Epithelial cell of esophagus (primary cell): ENCODE data around the gene ADCY4.
A peak's percentile ranks its signal among the peaks of the same experiment; 100 is the strongest.

Experiments
- DNase-seq: peaks from one replicate; pipeline ENCODE4 v3.0.0; 2010; ENCODE audit warnings: low read depth
- H3K4me3 ChIP-seq: 2 replicates; pipeline ENCODE4 v1.5.1; 2011; ENCODE audit warnings: mild to moderate bottlenecking, low read length, control low read depth
- CTCF ChIP-seq: IDR thresholded peaks from 2 replicates; pipeline ENCODE4 v1.5.1; 2011; ENCODE audit warnings: low read depth, mild to moderate bottlenecking, low read length, control low read depth, inconsistent platforms; ENCODE audit not compliant: insufficient read depth; ENCODE audit errors: missing control alignments

Gene ADCY4

GRCh38 chr14:24369907-24370687 lies 35.2 kb upstream of the ADCY4 start:
- no peak for DNase-seq
- TF ChIP-seq CTCF, result no peak
- no peak overlapping the region for H3K4me3 ChIP-seq

- peak overlapping the region; percentile 78 for H3K4me3 ChIP-seq
- no peak for TF ChIP-seq CTCF
- no peak for DNase-seq
Observed at GRCh38 chr14:24369463-24369862, 34.6 kb upstream of the ADCY4 start.

GRCh38 chr14:24368562-24369252 lies 33.8 kb upstream of the ADCY4 start:
- peak overlapping the region; percentile 78 for H3K4me3 ChIP-seq
- TF ChIP-seq CTCF, result no peak
- no peak for DNase-seq

GRCh38 chr14:24368212-24368561 lies 33.3 kb upstream of the ADCY4 start:
- peak overlapping the region; percentile 78 for H3K4me3 ChIP-seq
- no peak for TF ChIP-seq CTCF
- DNase-seq, result no peak

- TF ChIP-seq CTCF, result no peak
- DNase-seq, result peak; percentile 89
Observed at GRCh38 chr14:24367514-24368211, 32.8 kb upstream of the ADCY4 start, which contains the start of gene NFATC4. Gene NFATC4 (plus strand): TSS chr14:24368184. CDS start chr14:24368341, 157 bp downstream.

GRCh38 chr14:24366721-24367513 lies 32.0 kb upstream of the ADCY4 start:
- DNase-seq, result peak; percentile 99
- H3K4me3 ChIP-seq, result peak overlapping the region; percentile 78

More at GRCh38 chr14:24367514-24368211, 32.8 kb upstream of the ADCY4 start, which contains the start of gene NFATC4:
- H3K4me3 ChIP-seq, result peak within 1 kb of the TSS; percentile 78

More at GRCh38 chr14:24366721-24367513, 32.0 kb upstream of the ADCY4 start:
- TF ChIP-seq CTCF, result no peak
